GM10847 (cell line): ENCODE data around the gene C1orf159.

Experiments
- POLR2A ChIP-seq: IDR thresholded peaks from 2 replicates; pipeline ENCODE4 v1.6.1; 2011; ENCODE audit not compliant: insufficient read length; ENCODE audit errors: extremely low read depth

The C1orf159 gene

GRCh38 chr1:1116701-1117468, 996 bp upstream of the C1orf159 start:
- TF ChIP-seq POLR2A, result no peak

- no peak for TF ChIP-seq POLR2A
Measured at GRCh38 chr1:1115136-1115785, 628 bp downstream of the C1orf159 start.

- no peak for TF ChIP-seq POLR2A
Measured at GRCh38 chr1:1114431-1114830, 1.5 kb downstream of the C1orf159 start.

- no peak for TF ChIP-seq POLR2A
Measured at GRCh38 chr1:1112237-1112985, 3.5 kb downstream of the C1orf159 start.

GRCh38 chr1:1111516-1112236, 4.2 kb downstream of the C1orf159 start:
- TF ChIP-seq POLR2A, result no peak

- no peak for TF ChIP-seq POLR2A
Measured at GRCh38 chr1:1110561-1110971, 5.3 kb downstream of the C1orf159 start.

- TF ChIP-seq POLR2A, result no peak
Measured at GRCh38 chr1:1109743-1110142, 6.1 kb downstream of the C1orf159 start.

GRCh38 chr1:1106510-1107221, 9.2 kb downstream of the C1orf159 start:
- no peak for TF ChIP-seq POLR2A

- TF ChIP-seq POLR2A, result no peak
Measured at GRCh38 chr1:1101503-1101902, 14.4 kb downstream of the C1orf159 start.

- TF ChIP-seq POLR2A, result no peak
Measured at GRCh38 chr1:1100296-1100695, 15.6 kb downstream of the C1orf159 start.

GRCh38 chr1:1099506-1100183, 16.2 kb downstream of the C1orf159 start:
- TF ChIP-seq POLR2A, result no peak

GRCh38 chr1:1098681-1099421, 17.0 kb downstream of the C1orf159 start:
- TF ChIP-seq POLR2A, result no peak

GRCh38 chr1:1094981-1095380, 20.9 kb downstream of the C1orf159 start:
- TF ChIP-seq POLR2A, result no peak

- no peak for TF ChIP-seq POLR2A
Measured at GRCh38 chr1:1093610-1093943, 22.3 kb downstream of the C1orf159 start.
